Endothelial cell of umbilical vein (primary cell): ENCODE results near the gene ADAM23. TPM values are rescaled to one million over a fixed set of nuclear protein-coding genes. Genes with fewer than 3 reads are reported as not detected.

Source experiments
- BruUV-seq: library from RNA; stranded (reverse); fragments of 400-500 nt; replicated peaks from 2 replicates; lab custom pipeline; 2021; lab: Mats Ljungman, UMichigan
- CTCF ChIA-PET: fragments of 300-600, 350-600 bp; sonication (Branson Sonifier 250); formaldehyde crosslinking; loops from one replicate; lab custom pipeline; 2021; ENCODE audit warnings: antibody characterized with exemption, inconsistent platforms; lab: Charles Lee
- POLR2A ChIA-PET: fragments of 300-600, 350-600 bp; sonication (Branson Sonifier 250); formaldehyde crosslinking; loops from one replicate; lab custom pipeline; 2021; ENCODE audit warnings: antibody characterized with exemption, inconsistent platforms; lab: Charles Lee
- DNase-seq: peaks from one replicate; pipeline ENCODE4 v3.0.0-alpha.2; 2011; ENCODE audit warnings: low read depth, low spot score
- FAIRE-seq: peaks from 2 replicates; lab custom pipeline; 2011; peaks lifted over from hg19 to GRCh38; lab: Jason Lieb, UNC
- H2AFZ ChIP-seq: 2 replicates; pipeline ENCODE4 v1.6.0; 2012; ENCODE audit warnings: low read depth, low read length, control low read depth, inconsistent platforms
- H3K27ac ChIP-seq: 2 replicates; pipeline ENCODE4 v1.5.1; 2011; ENCODE audit warnings: low read depth, mild to moderate bottlenecking, control low read depth, low read length, moderate library complexity; ENCODE audit not compliant: insufficient read depth
- H3K27me3 ChIP-seq, 2 experiments: 2 replicates each; pipeline versions ENCODE4 v1.6.0 to v1.6.1; 2011; ENCODE audit warnings: low read length in 2 of 2, mixed read lengths in 1 of 2; ENCODE audit not compliant: control insufficient read depth in 2 of 2, insufficient read depth in 2 of 2
- H3K36me3 ChIP-seq, 2 experiments: 2 replicates in 1 of 2; 3 replicates in 1 of 2; pipeline ENCODE4 v1.5.1; 2011; ENCODE audit warnings: low read length in 2 of 2, mild to moderate bottlenecking in 1 of 2, moderate library complexity in 1 of 2; ENCODE audit not compliant: control insufficient read depth in 2 of 2, insufficient read depth in 2 of 2; ENCODE audit errors: extremely low read depth in 1 of 2
- H3K4me1 ChIP-seq: 3 replicates; pipeline ENCODE4 v1.5.1; 2011; ENCODE audit warnings: mild to moderate bottlenecking, low read length; ENCODE audit not compliant: control insufficient read depth, insufficient read depth; ENCODE audit errors: extremely low read depth
- H3K4me2 ChIP-seq: 2 replicates; pipeline ENCODE4 v1.6.1; 2011; ENCODE audit warnings: low read length, control low read depth, mixed read lengths; ENCODE audit not compliant: insufficient read depth
- H3K4me3 ChIP-seq, 3 experiments: fragments of 200-600 bp in 1 of 3; sonication (generic), shearing (Covaris generic) in 1 of 3; replicated peaks in 1 of 3; 2 replicates each; pipeline ENCODE4 v1.5.1; 2011 to 2016; ENCODE audit warnings: control low read depth in 3 of 3, low read length in 3 of 3, mild to moderate bottlenecking in 2 of 3, inconsistent platforms in 1 of 3, low read depth in 1 of 3, moderate library complexity in 1 of 3; ENCODE audit not compliant: insufficient read depth in 1 of 3
- H3K79me2 ChIP-seq: 2 replicates; pipeline ENCODE4 v1.6.0; 2012; ENCODE audit warnings: low read length, inconsistent platforms; ENCODE audit not compliant: control insufficient read depth, insufficient read depth
- H3K9ac ChIP-seq: replicated peaks from 2 replicates; pipeline ENCODE3; 2011; ENCODE audit warnings: low read length, control low read depth; ENCODE audit not compliant: insufficient read depth; ENCODE audit errors: extremely low read depth
- H3K9me1 ChIP-seq: replicated peaks from 3 replicates; pipeline ENCODE4 v1.6.0; 2011; ENCODE audit warnings: mild to moderate bottlenecking, low read length; ENCODE audit not compliant: control insufficient read depth, insufficient read depth; ENCODE audit errors: extremely low read depth
- H3K9me3 ChIP-seq: replicated peaks from 2 replicates; pipeline ENCODE4 v1.5.1; 2012; ENCODE audit warnings: low read length, inconsistent platforms; ENCODE audit not compliant: control insufficient read depth, insufficient read depth
- H4K20me1 ChIP-seq: replicated peaks from 2 replicates; pipeline ENCODE3; 2011; ENCODE audit warnings: mild to moderate bottlenecking, low read length; ENCODE audit not compliant: control insufficient read depth, insufficient read depth; ENCODE audit errors: extremely low read depth
- EZH2 ChIP-seq: IDR thresholded peaks from 2 replicates; pipeline ENCODE4 v1.6.1; 2012; ENCODE audit warnings: borderline replicate concordance, low read depth, mild to moderate bottlenecking, moderate library complexity, low read length, inconsistent platforms; ENCODE audit not compliant: severe bottlenecking
- FOS ChIP-seq: IDR thresholded peaks from 2 replicates; pipeline ENCODE4 v1.6.1; 2011; ENCODE audit warnings: mild to moderate bottlenecking, low read length, moderate library complexity, borderline replicate concordance; ENCODE audit not compliant: insufficient read depth
- GATA2 ChIP-seq: IDR thresholded peaks from 2 replicates; pipeline ENCODE4 v1.7.0; 2011; ENCODE audit warnings: low read depth, mild to moderate bottlenecking, moderate library complexity, mixed read lengths, low read length; ENCODE audit not compliant: insufficient read length, insufficient read depth
- JUN ChIP-seq: IDR thresholded peaks from 2 replicates; pipeline ENCODE4 v1.6.1; 2011; ENCODE audit warnings: borderline replicate concordance, low read depth; ENCODE audit not compliant: insufficient read length, insufficient read depth
- MYC ChIP-seq: IDR thresholded peaks from one replicate; pipeline ENCODE4 v1.6.1; 2011; ENCODE audit warnings: mild to moderate bottlenecking, low read depth, low read length
- POLR2A ChIP-seq: IDR thresholded peaks from 2 replicates; pipeline ENCODE4 v1.6.1; 2012; ENCODE audit warnings: low read depth, mild to moderate bottlenecking, control low read depth, low read length
- POLR2AphosphoS5 ChIP-seq: IDR thresholded peaks from 2 replicates; pipeline ENCODE4 v1.6.1; 2012; ENCODE audit warnings: low read depth, mild to moderate bottlenecking, control low read depth, low read length, moderate library complexity; ENCODE audit not compliant: insufficient read depth
- dilution Hi-C: fragments of 300-500 bp; cut with MboI; formaldehyde crosslinking; loops from one replicate; pipeline ENCODE4 v1.15.0; 2019; ENCODE audit warnings: low sequenced_read_pairs; ENCODE audit not compliant: extremely low pct_ligation_motif_present
- intact Hi-C: fragments of 100-400 bp; cut with micrococcal nuclease; formaldehyde crosslinking; loops from one replicate; pipeline ENCODE4 v1.10.0; 2022
- polyA plus RNA-seq, 4 experiments: library from polyadenylated mRNA; depleted of rRNA in 3 of 4; stranded (reverse) in 3 of 4; unstranded in 1 of 4; fragments of >200 nt; gene quantifications; 2 replicates each; pipeline versions ENCODE4 v1.2.1 to v1.2.3, GENCODE V29; 2011 to 2012; ENCODE audit warnings: missing spikeins in 1 of 4
- total RNA-seq: library from RNA; stranded (reverse); gene quantifications from 2 replicates; pipeline ENCODE4 v1.2.3, GENCODE V29; 2021
- TF ChIP-seq, protein P1 (sequence below): IDR thresholded peaks from 2 replicates; pipeline ENCODE4 v1.6.1; 2011; ENCODE audit not compliant: insufficient read depth, insufficient read length
- TF ChIP-seq, protein P2 (sequence below), 2 donors: IDR thresholded peaks; 1 replicate in 1 of 2; 2 replicates in 1 of 2; pipeline ENCODE4 v1.5.1; 2011; ENCODE audit warnings: low read length in 2 of 2, mild to moderate bottlenecking in 2 of 2, moderate library complexity in 2 of 2, control low read depth in 1 of 2, inconsistent platforms in 1 of 2, low read depth in 1 of 2; ENCODE audit not compliant: insufficient read depth in 1 of 2; ENCODE audit errors: extremely low read depth in 1 of 2

ADAM23 gene
- total and polyA plus RNA-seq, 2 donors (not counting 3 experiments of a cell fraction or from before 2014, with no cell fraction given) = 20.6 to 38.5 TPM

DNA sequence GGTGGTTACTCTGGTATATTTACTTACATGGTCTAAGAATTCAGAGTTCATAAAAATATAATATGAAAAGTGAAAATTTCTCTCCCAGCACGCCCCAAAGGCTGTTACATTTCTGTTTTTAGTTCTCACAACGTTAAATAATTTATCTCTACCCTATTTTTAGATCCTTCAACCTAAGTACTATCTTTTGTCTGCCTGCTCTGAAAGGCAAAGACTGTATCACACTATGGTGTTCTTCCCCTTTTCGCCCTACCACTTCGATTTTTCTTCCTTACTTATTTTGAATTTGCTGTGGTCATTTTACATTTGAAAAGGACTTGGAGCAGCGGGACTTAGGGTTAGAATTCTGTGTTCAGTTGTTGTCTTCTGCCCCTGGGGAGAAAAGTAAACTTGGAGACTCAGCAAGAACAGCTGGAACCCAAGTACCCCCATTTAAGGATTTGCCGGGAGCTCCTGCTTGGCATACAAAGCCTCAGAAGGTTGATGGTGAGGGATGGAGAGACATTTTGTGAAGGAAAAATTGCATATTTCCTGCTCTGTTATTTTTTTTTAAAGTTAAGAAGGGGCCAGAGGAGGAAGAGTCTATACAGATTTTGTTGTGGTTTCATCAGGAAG is 19.0 kb downstream of the ADAM23 start:
- H4K20me1 ChIP-seq = no peaks in the 10 kb centered on the region
- intact Hi-C loops = no loop called here
- DNase-seq = no peak
- no TSS peak for BruUV-seq
- H3K4me3 ChIP-seq = no peak overlapping the region
- no peaks in the 10 kb centered on the region for H3K36me3 ChIP-seq
- H3K4me2 ChIP-seq = no peak overlapping the region
- no peaks in the 10 kb centered on the region for H3K4me1 ChIP-seq
- POLR2A ChIA-PET = no interaction called here
- FAIRE-seq = no peak
- H2AFZ ChIP-seq = no peak overlapping the region
- no peaks in the 10 kb centered on the region for H3K9me1 ChIP-seq
- no peak overlapping the region for H3K27ac ChIP-seq
- CTCF ChIA-PET = no interaction called here
- no peak for TF ChIP-seq JUN
- TF ChIP-seq GATA2 = no peak
- no peak for TF ChIP-seq MYC
- TF ChIP-seq, protein P1, sequence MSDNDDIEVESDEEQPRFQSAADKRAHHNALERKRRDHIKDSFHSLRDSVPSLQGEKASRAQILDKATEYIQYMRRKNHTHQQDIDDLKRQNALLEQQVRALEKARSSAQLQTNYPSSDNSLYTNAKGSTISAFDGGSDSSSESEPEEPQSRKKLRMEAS = no peak
- TF ChIP-seq POLR2A = no peak
- no peak for TF ChIP-seq POLR2AphosphoS5
- H3K9me3 ChIP-seq = no peaks in the 10 kb centered on the region
- H3K27me3 ChIP-seq = no peaks in the 10 kb centered on the region
- dilution Hi-C loops = no loop called here
- H3K9ac ChIP-seq = no peak overlapping the region
- H3K79me2 ChIP-seq = no peaks in the 10 kb centered on the region

DNA sequence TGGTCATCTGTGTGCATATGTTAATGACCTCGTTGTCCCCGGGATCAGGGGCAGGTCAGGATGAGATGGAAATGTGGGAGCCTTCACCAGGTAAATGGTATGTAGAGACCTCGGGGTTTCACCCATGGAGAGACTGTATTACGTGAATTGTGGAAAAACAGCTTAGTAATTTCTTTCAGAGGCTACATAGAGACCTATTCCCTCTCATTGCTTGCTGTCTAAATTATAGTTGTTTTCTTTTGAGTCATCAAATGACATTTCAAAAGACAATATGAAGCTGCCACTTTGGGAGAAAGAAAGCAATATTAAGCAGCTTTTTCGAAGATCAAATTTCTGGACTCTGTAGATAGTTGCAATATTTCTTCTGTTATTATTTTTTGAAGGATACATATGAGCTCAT is 20.4 kb downstream of the ADAM23 start:
- FAIRE-seq (peak; percentile 59), DNase-seq (no peak)
- Histone ChIP-seq H3K9me1 (no peaks in the 10 kb centered on the region), H3K27ac (no peak overlapping the region), H3K4me3 (no peak overlapping the region), H3K4me2 (no peak overlapping the region), H3K9ac (no peak overlapping the region), H3K4me1 (no peaks in the 10 kb centered on the region), H3K27me3 (no peaks in the 10 kb centered on the region), H3K79me2 (no peaks in the 10 kb centered on the region), H3K9me3 (no peaks in the 10 kb centered on the region), H4K20me1 (no peaks in the 10 kb centered on the region), H2AFZ (no peak overlapping the region), H3K36me3 (no peaks in the 10 kb centered on the region)
- ChIA-PET POLR2A (no interaction called here), CTCF (no interaction called here)
- dilution Hi-C loops = no loop called here
- no TSS peak for BruUV-seq
- TF ChIP-seq EZH2 (no peak), MYC (no peak), FOS (no peak), POLR2A (no peak), JUN (no peak), POLR2AphosphoS5 (no peak), GATA2 (no peak)
- TF ChIP-seq, protein P1 = no peak
- TF ChIP-seq, protein P2, sequence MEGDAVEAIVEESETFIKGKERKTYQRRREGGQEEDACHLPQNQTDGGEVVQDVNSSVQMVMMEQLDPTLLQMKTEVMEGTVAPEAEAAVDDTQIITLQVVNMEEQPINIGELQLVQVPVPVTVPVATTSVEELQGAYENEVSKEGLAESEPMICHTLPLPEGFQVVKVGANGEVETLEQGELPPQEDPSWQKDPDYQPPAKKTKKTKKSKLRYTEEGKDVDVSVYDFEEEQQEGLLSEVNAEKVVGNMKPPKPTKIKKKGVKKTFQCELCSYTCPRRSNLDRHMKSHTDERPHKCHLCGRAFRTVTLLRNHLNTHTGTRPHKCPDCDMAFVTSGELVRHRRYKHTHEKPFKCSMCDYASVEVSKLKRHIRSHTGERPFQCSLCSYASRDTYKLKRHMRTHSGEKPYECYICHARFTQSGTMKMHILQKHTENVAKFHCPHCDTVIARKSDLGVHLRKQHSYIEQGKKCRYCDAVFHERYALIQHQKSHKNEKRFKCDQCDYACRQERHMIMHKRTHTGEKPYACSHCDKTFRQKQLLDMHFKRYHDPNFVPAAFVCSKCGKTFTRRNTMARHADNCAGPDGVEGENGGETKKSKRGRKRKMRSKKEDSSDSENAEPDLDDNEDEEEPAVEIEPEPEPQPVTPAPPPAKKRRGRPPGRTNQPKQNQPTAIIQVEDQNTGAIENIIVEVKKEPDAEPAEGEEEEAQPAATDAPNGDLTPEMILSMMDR (IDR thresholded peaks at IDR 0.05; ENCODE audit: extremely low read depth in 1 of 2, insufficient read depth in 1 of 2, low read depth in 1 of 2, low read length in 2 of 2) = no peak
- intact Hi-C loops = no loop called here
